ENCODE measurements around the gene MAPK10. TPM values are rescaled to one million over a fixed set of nuclear protein-coding genes. Genes with fewer than 3 reads are reported as not detected.

Gene MAPK10
- total and polyA plus RNA-seq, 9 of the 15 experiments (the other 6 are each of a cell fraction or from before 2014, with no cell fraction given) = 0.10 to 0.53 (median 0.18) TPM; not detected in 4

- Histone ChIP-seq H3K9me3 (replicated peaks; ENCODE audit: control insufficient read depth, insufficient read depth, low read depth, low read length) (no peaks in the 10 kb centered on the region), H3K27ac (ENCODE audit: extremely low read depth, low read depth, low read length) (no peak overlapping the region), H2AFZ (ENCODE audit: low read depth, low read length) (no peak overlapping the region), H4K20me1 (replicated peaks; ENCODE audit: control insufficient read depth, insufficient read depth, low read length) (no peaks in the 10 kb centered on the region), H3K79me2 (ENCODE audit: control insufficient read depth, insufficient read depth, low read length) (no peaks in the 10 kb centered on the region), H3K9me1 (ENCODE audit: control insufficient read depth, insufficient read depth, low read length) (no peaks in the 10 kb centered on the region), H3K4me2 (ENCODE audit: insufficient read depth, low read length) (no peak overlapping the region), H3K4me3 (no peak overlapping the region), H3K4me1 (replicated peaks in 1 of 2; ENCODE audit: control insufficient read depth in 2 of 2, insufficient read depth in 2 of 2, low read length in 2 of 2) (no peaks in the 10 kb centered on the region), H3K27me3 (ENCODE audit: control insufficient read depth in 2 of 2, insufficient read depth in 2 of 2, low read length in 2 of 2) (no peaks in the 10 kb centered on the region), H3K36me3 (ENCODE audit: control insufficient read depth, insufficient read depth, low read length) (no peaks in the 10 kb centered on the region), H3K9ac (ENCODE audit: insufficient read depth in 1 of 2, low read depth in 2 of 2, low read length in 2 of 2) (no peak overlapping the region)
- DNase-seq (ENCODE audit: extremely low read depth in 1 of 4, low spot score in 3 of 4) = no peak
- intact Hi-C loops (cut with micrococcal nuclease) = no loop called here
- 7% methylated on average over 2 of the region's 2 CpGs for WGBS (ENCODE audit: insufficient coverage, low coverage, missing lambda C conversion rate)
- FAIRE-seq = no peak
- BruUV-seq (replicated peaks) = no TSS peak
- ChIA-PET POLR2A (no interaction called here), CTCF (ENCODE audit: low intra/inter-chr PET ratio) (no interaction called here)
- in situ Hi-C loops (cut with MboI) = no loop called here
- ATAC-seq = no peak
- TF ChIP-seq, protein P1, sequence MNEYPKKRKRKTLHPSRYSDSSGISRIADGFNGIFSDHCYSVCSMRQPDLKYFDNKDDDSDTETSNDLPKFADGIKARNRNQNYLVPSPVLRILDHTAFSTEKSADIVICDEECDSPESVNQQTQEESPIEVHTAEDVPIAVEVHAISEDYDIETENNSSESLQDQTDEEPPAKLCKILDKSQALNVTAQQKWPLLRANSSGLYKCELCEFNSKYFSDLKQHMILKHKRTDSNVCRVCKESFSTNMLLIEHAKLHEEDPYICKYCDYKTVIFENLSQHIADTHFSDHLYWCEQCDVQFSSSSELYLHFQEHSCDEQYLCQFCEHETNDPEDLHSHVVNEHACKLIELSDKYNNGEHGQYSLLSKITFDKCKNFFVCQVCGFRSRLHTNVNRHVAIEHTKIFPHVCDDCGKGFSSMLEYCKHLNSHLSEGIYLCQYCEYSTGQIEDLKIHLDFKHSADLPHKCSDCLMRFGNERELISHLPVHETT (CRISPR knock-in tag; conservative IDR thresholded peaks at IDR 0.05 in 1 of 2, IDR thresholded peaks at IDR 0.05 in 1 of 2) = no peak
- TF ChIP-seq ZNF253 (CRISPR knock-in tag; conservative IDR thresholded peaks at IDR 0.05) = no peak
- TF ChIP-seq ZNF282 (CRISPR knock-in tag; IDR thresholded peaks at IDR 0.05) = no peak
- TF ChIP-seq CEBPG (CRISPR knock-in tag; IDR thresholded peaks at IDR 0.05) = no peak
- TF ChIP-seq CEBPG (tag; conservative IDR thresholded peaks at IDR 0.05 in 1 of 2, IDR thresholded peaks at IDR 0.05 in 1 of 2) = no peak
- TF ChIP-seq, protein P2, sequence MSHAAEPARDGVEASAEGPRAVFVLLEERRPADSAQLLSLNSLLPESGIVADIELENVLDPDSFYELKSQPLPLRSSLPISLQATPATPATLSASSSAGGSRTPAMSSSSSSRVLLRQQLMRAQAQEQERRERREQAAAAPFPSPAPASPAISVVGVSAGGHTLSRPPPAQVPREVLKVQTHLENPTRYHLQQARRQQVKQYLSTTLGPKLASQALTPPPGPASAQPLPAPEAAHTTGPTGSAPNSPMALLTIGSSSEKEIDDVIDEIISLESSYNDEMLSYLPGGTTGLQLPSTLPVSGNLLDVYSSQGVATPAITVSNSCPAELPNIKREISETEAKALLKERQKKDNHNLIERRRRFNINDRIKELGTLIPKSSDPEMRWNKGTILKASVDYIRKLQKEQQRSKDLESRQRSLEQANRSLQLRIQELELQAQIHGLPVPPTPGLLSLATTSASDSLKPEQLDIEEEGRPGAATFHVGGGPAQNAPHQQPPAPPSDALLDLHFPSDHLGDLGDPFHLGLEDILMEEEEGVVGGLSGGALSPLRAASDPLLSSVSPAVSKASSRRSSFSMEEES (CRISPR knock-in tag; IDR thresholded peaks at IDR 0.05) = no peak
- TF ChIP-seq, protein P3, sequence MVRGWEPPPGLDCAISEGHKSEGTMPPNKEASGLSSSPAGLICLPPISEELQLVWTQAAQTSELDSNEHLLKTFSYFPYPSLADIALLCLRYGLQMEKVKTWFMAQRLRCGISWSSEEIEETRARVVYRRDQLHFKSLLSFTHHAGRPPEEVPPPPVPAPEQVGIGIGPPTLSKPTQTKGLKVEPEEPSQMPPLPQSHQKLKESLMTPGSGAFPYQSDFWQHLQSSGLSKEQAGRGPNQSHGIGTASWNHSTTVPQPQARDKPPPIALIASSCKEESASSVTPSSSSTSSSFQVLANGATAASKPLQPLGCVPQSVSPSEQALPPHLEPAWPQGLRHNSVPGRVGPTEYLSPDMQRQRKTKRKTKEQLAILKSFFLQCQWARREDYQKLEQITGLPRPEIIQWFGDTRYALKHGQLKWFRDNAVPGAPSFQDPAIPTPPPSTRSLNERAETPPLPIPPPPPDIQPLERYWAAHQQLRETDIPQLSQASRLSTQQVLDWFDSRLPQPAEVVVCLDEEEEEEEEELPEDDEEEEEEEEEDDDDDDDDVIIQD (CRISPR knock-in tag; IDR thresholded peaks at IDR 0.05) = no peak
- no peak for TF ChIP-seq KAT8 (IDR thresholded peaks at IDR 0.05; ENCODE audit: low read depth)
- TF ChIP-seq MBD2 (IDR thresholded peaks at IDR 0.05; ENCODE audit: borderline replicate concordance, low read depth) = no peak
- no peak for TF ChIP-seq SP2 (IDR thresholded peaks at IDR 0.05; ENCODE audit: extremely low read depth, low read depth, low read length, poor library complexity, severe bottlenecking)
- no peak for TF ChIP-seq ZNF668 (CRISPR knock-in tag; IDR thresholded peaks at IDR 0.05)
- TF ChIP-seq E2F1 (CRISPR knock-in tag; IDR thresholded peaks at IDR 0.05) = no peak
- TF ChIP-seq, protein P4, sequence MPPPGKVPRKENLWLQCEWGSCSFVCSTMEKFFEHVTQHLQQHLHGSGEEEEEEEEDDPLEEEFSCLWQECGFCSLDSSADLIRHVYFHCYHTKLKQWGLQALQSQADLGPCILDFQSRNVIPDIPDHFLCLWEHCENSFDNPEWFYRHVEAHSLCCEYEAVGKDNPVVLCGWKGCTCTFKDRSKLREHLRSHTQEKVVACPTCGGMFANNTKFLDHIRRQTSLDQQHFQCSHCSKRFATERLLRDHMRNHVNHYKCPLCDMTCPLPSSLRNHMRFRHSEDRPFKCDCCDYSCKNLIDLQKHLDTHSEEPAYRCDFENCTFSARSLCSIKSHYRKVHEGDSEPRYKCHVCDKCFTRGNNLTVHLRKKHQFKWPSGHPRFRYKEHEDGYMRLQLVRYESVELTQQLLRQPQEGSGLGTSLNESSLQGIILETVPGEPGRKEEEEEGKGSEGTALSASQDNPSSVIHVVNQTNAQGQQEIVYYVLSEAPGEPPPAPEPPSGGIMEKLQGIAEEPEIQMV (tag; conservative IDR thresholded peaks at IDR 0.05; ENCODE audit: low read depth) = no peak
- TF ChIP-seq PYGO2 (tag; IDR thresholded peaks at IDR 0.05) = no peak
These were observed 73.1 kb downstream of the MAPK10 start for GRCh38 chr4:86286726-86287125.
